IPS-NIHi7 (cell line): ENCODE results near the gene EGFR.

Experiments
- DNase-seq: peaks from one replicate; pipeline ENCODE4 v3.0.0; 2012; ENCODE audit warnings: mixed read lengths; ENCODE audit errors: extremely low spot score

EGFR gene

DNA sequence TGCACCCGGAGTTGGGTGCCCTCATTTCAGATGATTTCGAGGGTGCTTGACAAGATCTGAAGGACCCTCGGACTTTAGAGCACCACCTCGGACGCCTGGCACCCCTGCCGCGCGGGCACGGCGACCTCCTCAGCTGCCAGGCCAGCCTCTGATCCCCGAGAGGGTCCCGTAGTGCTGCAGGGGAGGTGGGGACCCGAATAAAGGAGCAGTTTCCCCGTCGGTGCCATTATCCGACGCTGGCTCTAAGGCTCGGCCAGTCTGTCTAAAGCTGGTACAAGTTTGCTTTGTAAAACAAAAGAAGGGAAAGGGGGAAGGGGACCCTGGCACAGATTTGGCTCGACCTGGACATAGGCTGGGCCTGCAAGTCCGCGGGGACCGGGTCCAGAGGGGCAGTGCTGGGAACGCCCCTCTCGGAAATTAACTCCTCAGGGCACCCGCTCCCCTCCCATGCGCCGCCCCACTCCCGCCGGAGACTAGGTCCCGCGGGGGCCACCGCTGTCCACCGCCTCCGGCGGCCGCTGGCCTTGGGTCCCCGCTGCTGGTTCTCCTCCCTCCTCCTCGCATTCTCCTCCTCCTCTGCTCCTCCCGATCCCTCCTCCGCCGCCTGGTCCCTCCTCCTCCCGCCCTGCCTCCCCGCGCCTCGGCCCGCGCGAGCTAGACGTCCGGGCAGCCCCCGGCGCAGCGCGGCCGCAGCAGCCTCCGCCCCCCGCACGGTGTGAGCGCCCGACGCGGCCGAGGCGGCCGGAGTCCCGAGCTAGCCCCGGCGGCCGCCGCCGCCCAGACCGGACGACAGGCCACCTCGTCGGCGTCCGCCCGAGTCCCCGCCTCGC lies at the start of gene EGFR:
TSS of gene EGFR (plus strand) at position 657 of the 830 bp plus-strand sequence. CDS start 261 bp downstream, outside the sequence.
- no peak for DNase-seq

DNA sequence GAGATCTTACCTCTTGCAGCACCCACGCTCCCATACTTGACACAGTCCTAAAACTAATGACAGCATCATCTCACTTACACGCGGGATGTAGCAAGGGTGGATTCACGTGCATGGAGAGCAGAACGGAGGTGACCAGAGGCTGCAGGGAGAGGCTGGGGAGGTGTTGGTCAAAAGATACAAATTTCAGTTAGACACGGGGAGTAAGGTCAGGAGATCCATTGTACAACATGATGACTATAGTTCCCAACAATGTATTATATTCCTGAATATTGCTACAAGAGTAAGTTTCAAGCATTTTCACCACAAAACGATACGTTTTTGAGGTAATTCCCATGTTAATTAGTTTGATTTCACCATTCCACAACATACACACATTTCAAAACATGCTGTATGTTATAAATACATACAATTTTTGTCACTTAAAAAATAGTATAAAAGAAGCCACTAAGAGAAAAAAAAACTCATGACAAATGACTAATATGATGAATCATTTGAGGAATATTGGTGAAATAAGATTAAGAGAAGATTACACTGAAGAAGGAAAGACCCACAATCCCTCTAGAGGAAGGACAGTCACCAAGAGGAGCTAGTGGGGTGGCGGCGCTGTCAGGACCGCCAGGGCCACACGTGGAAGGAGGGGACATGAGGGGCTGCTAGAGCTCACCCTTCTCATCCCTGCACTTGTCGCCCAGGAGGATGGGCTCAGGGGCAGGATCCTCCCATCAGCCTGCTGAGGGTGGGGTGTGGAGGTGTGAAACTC lies 49.4 kb upstream of the EGFR start:
- DNase-seq = no peak

DNA sequence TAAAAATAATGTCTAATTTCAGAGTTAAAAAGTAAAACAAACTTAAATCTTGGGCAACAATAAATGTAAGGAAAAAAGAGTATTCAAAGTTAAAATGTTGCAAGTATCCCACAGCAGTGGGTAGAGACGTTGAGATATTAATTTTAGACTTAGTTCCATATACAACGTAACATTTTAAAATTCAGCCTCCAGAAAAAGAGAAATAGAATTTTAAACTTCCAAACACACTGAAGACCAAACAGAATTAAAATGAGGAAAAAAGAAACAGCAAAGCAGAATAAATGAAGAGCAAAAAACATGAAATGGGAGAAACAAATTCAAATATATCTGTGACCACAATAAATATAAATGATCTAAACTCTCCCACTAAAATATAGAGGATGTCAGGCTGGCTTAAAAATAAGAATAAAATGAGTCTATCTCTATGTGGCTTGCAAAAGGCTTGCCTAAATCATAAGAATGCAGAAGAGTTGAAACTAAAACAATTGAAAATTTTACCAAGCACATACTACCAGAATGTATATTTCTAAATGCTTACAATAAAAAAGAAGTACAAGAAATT lies 46.0 kb upstream of the EGFR start:
- no peak for DNase-seq

DNA sequence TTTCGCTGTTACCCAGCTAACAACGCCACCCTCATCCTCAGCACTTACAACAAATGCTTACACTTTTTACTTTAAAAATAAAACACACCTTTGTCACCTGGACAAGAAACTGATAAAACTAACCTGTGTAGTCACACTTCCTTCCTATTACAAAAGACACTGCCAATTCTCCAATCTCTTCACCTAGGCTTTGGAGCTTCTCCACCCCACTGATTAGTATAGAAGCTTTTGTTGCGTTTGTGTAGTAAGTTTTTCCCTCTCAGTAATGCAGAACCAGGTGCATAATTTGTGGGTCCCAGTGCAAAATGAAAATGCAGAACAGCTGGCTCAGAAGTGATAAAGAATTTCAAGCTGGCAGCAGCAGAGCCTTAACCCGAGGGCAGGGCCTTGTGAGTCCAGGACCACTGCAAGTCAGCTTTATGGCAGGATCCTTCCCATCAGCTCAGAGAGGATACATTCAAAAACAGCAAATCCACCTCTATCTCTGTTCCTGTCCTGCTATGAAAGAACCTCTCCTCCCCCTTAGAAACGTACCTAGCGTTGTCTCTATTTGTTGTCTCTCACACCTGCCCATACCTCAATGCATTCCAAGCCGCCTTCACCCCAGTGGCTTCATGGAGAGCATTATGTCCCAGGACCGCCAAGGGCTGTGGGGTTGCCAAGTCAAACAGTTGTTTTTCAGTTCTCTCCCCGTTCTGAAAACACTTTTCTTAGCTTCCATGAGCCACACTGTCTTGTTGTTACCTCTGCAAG lies 40.3 kb upstream of the EGFR start:
- no peak for DNase-seq

DNA sequence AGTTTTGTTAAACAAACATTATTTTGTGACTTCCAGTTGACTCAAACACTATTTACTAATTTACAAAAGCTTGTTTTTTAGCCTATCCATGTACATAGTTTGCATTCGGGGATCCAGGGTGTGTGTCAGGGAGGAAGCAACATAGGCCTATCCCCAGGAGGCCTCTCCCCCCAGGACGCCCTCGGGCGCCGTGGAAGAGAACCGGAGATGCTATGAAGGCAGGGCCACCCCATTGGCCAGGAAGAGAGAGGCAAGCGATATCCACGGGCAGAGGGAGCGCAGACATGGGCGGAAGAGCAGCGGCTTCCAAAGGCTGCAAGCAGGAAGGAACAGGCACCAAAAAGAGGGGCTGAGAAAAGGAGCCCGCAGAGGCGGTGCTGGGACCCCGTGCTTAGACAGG lies 38.3 kb upstream of the EGFR start:
- DNase-seq = no peak

DNA sequence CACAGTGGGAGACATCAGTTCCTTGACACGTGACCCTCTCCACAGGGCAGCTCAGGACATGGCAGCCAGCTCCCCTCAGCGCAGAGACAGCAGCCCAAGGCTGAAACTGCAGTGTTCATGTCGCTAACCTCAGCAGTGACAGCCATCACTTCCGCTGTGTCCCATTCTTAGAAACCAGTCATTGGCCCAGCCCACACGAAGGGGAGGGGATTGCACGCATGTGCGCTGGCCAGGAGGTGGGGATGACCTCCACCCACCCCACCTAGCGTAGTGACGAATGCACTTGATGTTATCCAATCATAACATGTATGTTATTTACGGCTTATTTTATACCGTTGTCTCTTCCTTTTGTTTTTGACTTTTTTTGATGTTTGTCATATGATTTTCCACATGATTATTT lies 36.9 kb upstream of the EGFR start:
- no peak for DNase-seq

DNA sequence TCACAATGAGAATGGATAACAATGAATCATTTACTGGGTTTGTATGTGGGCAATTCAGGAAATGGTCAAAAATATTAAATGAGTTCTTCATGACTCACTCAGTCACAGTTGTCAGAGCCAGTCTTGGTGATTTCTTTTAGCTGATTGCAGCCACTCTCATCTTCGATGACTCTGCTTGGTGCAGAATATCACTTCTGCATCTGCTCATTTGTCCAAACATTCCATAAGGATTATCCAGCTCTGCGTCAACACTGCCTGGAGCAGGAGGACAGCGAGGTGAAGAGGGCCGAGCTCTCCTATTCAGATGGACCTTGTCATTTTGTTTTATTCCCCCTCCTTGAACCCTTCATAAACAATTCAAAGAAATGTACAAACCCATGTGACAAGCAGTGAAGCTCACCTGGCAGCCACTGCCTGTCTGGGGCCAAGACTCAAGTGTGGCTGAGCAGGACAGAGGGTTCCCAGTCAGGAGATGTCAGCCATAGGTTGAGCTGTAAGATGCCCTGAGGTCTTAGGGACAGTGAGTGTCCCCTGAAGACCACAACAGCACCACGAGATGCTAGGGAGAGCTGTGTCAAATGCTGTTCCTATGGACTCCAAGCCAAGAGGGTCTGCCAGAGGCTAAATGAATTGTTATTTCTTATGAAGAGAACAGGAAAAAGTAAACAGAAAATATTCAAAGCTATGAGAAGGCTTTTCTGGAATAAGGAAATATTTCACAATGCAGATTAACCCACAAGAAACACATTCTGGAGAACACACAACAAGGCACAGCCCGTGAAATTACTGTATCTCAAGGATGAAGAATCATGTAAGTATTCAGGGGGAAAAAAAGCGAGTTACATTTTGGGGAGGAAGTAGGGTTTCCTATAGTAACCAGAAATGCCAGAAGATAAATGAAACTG lies 33.1 kb upstream of the EGFR start:
- no peak for DNase-seq

DNA sequence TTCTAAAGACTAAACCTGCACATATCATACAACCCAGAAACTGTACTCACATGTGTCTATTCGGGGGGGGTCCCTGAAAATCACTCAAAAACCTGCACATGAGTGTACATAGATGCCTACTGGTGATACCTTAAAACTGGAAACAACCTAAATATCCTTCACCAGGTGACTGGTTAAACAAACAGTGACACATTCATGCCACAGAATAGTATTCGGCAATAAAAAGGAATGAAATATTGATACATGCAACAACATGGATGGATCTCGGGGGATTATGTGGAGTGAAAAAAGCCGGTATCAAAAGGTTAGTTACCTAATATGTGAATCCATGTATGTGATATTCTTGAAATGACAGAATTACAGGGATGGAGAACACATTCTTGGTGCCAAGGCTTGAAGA lies 32.1 kb upstream of the EGFR start:
- no peak for DNase-seq

DNA sequence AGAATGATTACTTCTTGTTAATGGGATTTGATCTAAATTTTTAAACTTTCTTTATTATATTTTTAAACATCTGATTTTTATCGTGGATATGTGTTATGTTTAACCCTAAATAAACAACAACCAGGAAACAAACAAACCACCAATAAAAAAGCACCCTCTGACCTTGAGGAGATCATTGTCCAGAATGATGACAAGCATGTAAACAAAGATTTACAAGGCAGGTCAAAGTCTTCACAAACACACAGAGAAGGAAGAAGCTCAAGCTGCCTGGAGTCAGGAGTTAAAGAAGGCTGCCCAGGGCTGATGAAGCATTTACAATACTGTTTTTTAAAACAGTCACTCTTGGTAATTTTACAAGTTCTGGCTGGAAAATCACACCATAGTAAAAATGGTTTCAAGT lies 31.0 kb upstream of the EGFR start:
- no peak for DNase-seq

DNA sequence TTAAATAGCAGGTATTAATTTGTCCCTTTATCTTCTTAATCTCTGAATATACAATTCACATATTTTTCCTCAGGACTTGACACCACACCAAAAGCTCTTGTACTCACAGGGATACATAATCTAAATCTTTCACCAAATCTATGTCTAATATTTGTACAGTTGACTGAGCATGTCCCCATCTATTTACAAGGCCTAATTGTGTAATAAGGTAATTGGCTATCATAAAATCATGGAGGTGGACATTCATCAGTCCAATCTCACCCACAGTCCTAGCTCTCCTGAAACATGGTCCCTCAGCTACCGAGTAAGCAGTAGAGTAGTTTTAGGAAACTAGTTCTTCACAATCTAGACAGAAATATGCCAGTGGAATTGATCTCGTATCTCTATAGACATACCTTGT lies 30.3 kb upstream of the EGFR start:
- no peak for DNase-seq

DNA sequence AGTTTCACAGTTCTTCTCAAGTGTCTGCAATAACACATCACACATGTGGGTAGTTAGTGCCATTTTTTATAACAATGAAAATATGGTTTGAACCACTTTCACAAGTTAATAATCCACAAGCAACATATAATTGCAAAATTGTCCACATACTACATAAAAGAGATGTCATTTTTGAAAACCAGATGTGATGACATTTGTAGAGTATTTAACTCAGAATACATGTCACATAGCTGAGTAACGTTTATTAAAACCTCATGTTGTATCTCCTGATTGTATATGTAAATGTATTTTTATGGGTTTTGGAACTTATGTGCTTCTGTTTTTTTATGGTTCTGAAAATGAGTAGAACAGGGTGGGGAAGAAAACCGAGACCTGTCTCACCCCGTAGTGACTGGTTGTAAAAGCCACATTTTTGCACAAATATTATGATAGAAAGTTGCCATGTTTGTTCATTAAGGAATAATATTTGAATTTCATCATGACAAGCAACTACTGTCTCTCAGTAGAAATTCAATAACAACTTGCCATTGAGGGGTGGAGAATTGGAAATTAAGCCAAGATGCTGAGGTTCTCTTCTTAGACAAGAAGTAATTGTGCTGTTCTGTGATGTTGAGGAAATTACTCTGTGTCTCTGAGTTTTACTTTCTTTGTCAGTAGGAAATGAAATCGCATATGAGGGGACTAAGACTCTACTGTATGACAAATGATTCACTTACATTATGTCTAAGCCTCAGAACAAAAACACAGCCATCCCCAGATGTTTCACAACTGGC lies 29.2 kb upstream of the EGFR start:
- no peak for DNase-seq

DNA sequence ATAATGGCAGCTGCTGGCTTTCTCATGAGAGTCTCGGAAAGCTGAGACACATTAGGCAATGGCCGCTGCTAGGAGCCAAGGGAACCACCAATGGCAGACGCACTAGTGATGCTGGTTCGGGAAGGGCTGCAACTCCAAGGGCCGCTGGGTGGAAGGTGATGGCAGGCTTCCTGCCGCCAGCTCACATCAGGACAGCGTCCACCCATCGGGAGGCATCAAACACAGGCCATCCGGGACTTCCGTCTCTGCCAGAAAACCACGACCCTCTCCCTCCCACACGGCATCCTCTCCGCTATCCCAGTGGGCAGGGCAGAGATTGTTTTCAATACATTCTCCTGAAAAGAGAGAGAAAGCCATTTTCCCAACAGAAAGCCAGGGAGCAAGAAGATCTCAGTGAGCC lies 27.5 kb upstream of the EGFR start:
- DNase-seq = no peak

DNA sequence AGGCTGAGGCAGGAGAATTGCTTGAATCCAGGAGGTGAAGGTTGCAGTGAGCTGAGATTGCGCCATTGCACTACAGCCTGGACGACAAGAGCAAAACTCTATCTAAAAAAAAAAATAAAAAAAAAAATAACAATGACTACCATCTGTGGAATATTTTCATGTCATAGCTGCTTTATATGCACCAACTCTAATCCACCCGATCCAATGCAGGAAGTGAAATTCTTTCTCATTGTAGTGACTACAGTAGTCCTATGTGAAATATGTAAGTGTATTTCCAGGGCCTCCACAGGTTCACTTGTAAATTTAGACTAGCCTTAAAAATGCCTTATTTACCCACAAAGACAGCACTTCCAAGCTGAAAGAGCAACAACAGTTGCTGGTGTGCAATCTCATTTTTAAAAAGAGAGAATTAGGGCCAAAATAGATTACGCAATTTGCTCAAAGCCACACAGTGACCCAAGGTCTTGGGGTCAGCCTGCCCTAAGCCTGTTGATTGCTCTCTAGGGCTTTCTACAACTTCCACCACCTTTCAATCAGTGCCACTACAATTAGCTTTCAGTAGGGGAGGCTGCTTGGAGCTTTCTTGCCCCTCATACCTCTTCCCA lies 25.8 kb upstream of the EGFR start:
- no peak for DNase-seq

DNA sequence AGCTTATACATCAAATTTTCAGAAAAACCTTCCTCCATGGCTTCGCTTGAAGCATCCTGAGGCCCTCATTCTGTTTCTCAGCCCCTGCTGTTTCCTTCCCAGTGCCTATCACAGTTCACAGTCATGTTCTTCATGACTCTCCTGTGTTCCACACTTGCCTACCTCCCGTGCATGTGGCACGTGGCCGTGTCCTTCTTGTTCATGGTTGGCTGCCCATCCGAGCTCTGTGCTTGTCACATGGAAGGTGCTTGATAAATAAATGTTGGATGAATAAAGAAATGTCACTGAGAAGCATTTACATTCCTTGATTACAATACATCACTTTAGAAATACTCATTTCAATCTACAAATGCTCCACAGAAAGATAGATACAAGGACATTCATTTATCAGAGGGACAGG lies 23.7 kb upstream of the EGFR start:
- no peak for DNase-seq

DNA sequence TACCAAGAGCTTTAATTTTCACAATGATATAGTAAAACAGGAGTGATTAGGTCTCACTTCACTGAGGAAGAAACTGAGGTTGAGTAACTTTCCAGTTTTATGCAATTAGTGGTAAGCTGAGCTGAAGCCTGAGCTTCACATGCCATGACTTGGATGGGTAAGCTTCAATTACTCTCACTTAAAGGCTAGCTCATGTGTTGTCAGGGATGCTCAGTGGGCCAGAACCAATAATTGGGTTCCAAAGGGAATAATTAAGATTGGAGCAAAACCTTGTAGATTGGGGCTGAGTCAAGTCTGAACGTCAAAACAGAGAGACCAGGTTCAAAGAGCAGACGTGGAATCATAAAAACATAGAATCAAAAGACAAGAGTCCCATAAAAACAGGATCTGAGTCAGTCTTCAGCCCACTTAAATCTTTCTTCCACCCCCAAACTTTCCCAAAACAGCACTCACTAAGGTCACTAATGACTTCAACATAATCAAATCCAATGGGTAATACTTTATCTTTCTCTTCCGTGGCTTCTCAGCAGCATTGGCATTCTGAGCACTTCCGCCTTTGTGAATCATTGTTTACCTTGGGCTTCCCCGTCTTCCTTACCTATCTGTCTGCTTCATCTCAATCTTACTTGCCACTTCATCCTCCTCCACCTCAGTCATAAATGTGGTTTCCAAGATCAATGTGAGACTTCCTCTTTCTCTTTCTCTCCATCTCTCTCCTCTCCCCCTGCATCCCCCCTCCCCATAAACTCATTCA lies 23.0 kb upstream of the EGFR start:
- no peak for DNase-seq

DNA sequence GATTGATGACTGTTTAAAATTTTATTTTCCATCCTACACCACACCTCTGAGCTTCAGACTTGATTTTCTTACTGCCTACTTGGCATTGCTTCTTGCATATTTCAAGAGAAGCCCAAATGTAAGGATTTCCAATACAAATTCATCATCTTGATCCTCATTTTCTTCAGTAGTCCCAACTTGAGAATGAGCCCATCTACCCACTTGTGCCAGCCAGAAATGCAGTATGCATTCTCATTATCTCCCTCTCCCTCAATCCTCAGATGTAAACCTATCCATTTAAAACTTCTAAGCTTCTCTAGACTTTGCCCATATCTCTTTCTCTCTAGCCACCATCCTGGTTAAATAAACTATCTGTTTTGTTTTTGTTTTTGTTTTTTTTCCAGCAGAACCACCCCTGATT lies 22.4 kb upstream of the EGFR start:
- no peak for DNase-seq

DNA sequence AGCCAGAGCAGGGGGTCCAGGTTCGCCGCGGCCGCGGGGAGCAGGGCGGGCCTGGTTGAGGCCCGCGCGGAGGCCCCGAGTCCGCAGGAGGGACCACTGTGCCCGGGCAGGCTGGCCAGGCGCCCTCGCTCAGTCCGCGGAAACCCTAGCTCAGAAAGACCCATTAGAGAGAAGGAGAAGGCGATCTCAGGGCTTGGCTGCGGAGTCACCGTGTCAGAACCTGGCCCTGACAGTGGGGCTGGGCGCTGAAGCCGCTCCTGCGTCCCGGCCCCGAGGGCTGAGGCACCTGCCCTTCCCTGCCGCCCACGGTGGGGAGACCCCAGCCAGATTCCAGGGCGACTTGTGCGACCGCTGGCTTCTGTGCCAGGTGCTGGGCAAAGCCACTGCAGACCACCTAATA lies 14.2 kb upstream of the EGFR start:
- no peak for DNase-seq

DNA sequence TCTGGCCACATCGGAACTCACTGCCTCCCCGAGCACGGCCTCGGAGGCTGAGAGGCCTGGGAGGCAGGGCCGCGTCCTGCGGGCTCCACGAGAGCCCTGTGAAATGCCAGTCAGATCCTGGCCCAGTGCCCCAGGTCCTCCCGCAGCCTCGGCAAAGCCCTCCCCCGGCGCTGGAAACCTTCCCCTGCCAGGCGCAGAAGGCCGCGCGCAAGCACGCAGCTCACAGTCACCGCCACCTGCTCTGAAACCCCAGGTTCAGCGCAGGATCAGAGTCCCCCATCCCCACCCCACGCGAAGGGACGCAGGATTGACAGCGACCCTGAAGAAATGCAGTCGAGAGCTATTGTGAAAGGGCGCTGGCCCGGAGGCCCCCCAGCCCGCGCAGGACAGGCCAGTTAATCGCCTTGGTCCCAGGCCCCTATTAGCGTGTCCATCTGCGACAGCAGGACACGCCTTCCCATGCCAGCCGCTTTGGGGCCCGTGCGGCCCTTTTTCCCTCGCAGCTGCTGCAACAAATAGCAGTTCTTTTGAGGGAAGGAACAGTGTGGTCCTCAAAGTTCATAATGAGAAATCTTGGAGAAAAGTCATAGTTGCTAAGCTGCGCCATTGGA lies 13.5 kb upstream of the EGFR start:
- DNase-seq = no peak

DNA sequence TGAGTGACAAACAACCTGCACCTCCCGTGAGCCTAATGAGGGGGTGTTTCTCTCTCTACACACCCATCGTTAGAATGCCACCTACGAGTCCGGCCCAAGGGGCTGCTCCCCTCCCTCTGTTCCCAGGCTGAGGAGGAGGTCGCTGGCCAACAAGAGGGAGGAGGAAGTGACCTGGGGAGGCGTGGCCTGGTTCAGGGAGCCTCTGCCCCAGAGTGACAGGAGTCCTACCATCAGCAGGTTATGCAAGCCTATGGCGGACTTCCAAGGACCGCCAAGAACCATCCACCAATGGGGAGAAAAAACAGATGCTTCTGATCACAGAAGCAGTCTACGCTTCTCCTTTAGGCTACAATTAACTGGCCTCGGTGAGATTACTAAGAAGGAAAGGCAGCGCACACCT lies 12.3 kb upstream of the EGFR start:
- DNase-seq = peak; percentile 46
